ENCODE data around the gene AGXT2.

The AGXT2 gene

DNA sequence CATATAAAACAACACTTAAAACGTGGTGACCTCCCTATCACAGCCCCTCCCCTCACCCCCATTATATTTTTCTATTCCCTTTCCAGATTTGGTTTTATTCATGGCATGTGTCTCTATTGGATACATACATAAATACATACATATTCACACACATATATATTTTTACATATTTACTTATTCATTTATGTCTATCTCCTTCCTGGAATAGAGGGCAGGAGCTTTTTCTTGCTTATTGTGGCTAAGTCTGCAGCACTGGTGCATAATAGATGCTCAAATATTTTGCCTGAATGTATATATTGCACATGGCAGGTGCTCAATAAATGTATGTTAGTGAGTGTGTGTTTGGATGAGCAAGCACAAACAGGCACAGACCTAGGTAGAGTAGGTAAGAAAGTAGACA lies 2.5 kb downstream of the AGXT2 start:
- no peak for ATAC-seq
- TF ChIP-seq CSDC2 (CRISPR knock-in tag; IDR thresholded peaks at IDR 0.05) (no peak), ZC3H10 (CRISPR knock-in tag; IDR thresholded peaks at IDR 0.05) (no peak), ZFP30 (CRISPR knock-in tag; IDR thresholded peaks at IDR 0.05) (no peak), RARB (CRISPR knock-in tag; IDR thresholded peaks at IDR 0.05) (no peak), PPARA (CRISPR knock-in tag; IDR thresholded peaks at IDR 0.05; ENCODE audit: borderline replicate concordance) (no peak), OSR1 (CRISPR knock-in tag; IDR thresholded peaks at IDR 0.05) (no peak)
- TF ChIP-seq, protein P1, sequence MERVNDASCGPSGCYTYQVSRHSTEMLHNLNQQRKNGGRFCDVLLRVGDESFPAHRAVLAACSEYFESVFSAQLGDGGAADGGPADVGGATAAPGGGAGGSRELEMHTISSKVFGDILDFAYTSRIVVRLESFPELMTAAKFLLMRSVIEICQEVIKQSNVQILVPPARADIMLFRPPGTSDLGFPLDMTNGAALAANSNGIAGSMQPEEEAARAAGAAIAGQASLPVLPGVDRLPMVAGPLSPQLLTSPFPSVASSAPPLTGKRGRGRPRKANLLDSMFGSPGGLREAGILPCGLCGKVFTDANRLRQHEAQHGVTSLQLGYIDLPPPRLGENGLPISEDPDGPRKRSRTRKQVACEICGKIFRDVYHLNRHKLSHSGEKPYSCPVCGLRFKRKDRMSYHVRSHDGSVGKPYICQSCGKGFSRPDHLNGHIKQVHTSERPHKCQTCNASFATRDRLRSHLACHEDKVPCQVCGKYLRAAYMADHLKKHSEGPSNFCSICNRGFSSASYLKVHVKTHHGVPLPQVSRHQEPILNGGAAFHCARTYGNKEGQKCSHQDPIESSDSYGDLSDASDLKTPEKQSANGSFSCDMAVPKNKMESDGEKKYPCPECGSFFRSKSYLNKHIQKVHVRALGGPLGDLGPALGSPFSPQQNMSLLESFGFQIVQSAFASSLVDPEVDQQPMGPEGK (CRISPR knock-in tag; IDR thresholded peaks at IDR 0.05; ENCODE audit: borderline replicate concordance), result no peak
- TF ChIP-seq, protein P2, sequence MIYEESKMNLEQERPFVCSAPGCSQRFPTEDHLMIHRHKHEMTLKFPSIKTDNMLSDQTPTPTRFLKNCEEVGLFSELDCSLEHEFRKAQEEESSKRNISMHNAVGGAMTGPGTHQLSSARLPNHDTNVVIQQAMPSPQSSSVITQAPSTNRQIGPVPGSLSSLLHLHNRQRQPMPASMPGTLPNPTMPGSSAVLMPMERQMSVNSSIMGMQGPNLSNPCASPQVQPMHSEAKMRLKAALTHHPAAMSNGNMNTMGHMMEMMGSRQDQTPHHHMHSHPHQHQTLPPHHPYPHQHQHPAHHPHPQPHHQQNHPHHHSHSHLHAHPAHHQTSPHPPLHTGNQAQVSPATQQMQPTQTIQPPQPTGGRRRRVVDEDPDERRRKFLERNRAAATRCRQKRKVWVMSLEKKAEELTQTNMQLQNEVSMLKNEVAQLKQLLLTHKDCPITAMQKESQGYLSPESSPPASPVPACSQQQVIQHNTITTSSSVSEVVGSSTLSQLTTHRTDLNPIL (CRISPR knock-in tag; IDR thresholded peaks at IDR 0.05; ENCODE audit: low read depth), result no peak

DNA sequence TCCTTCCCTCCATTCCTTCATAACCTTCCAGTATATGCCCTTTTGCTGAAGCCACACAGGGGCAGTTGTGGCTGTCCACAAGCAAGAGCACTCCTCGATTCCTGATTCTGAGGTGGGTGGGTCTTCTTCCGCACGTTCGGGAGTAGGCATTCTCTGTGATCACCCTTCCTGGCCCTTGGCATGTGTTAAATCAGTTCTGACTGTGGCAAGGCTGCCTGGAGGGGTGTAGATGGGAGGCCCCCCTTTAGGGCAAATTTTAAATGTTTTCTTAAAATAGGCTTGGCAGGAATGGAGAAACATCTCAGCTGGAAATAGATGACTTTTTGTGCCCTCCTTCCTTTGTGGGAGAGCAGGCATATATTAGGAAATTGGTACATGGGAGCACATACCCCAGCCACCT lies 3.1 kb downstream of the AGXT2 start:
- TF ChIP-seq ISL1 (CRISPR knock-in tag; IDR thresholded peaks at IDR 0.05) (no peak), CSDC2 (CRISPR knock-in tag; IDR thresholded peaks at IDR 0.05) (no peak)
- TF ChIP-seq, protein P1 (CRISPR knock-in tag; IDR thresholded peaks at IDR 0.05; ENCODE audit: borderline replicate concordance), result no peak
- no peak for ATAC-seq

DNA sequence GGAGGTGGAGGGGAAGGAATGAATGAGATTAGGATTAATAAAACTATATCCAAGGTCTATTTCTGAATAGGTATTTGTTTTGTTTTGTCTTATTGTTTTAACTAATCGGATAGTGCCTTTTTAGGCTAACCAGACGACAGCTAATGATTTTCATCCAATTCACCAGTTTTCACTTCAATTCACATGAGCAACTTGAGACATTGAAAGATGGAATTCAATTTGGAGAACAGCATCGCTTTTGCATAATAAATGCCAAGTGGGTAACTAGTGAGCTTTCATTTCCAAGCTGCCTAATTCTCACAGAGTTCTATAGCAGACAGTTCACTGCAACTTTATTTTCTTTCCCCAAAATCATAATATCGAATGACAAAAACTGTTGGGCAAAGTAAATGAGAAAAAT lies 5.0 kb downstream of the AGXT2 start:
- no peak for ATAC-seq
- TF ChIP-seq TOX (CRISPR knock-in tag; IDR thresholded peaks at IDR 0.05; ENCODE audit: borderline replicate concordance) (no peak), ZFP3 (CRISPR knock-in tag; IDR thresholded peaks at IDR 0.05) (no peak), ARNTL (CRISPR knock-in tag; IDR thresholded peaks at IDR 0.05; ENCODE audit: borderline replicate concordance, low read depth) (no peak), ZFP30 (CRISPR knock-in tag; IDR thresholded peaks at IDR 0.05) (no peak), GLIS3 (CRISPR knock-in tag; IDR thresholded peaks at IDR 0.05) (no peak), ZNF8 (CRISPR knock-in tag; IDR thresholded peaks at IDR 0.05) (no peak)
- TF ChIP-seq, protein P3, sequence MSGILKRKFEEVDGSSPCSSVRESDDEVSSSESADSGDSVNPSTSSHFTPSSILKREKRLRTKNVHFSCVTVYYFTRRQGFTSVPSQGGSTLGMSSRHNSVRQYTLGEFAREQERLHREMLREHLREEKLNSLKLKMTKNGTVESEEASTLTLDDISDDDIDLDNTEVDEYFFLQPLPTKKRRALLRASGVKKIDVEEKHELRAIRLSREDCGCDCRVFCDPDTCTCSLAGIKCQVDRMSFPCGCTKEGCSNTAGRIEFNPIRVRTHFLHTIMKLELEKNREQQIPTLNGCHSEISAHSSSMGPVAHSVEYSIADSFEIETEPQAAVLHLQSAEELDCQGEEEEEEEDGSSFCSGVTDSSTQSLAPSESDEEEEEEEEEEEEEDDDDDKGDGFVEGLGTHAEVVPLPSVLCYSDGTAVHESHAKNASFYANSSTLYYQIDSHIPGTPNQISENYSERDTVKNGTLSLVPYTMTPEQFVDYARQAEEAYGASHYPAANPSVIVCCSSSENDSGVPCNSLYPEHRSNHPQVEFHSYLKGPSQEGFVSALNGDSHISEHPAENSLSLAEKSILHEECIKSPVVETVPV (CRISPR knock-in tag; IDR thresholded peaks at IDR 0.05), result no peak

DNA sequence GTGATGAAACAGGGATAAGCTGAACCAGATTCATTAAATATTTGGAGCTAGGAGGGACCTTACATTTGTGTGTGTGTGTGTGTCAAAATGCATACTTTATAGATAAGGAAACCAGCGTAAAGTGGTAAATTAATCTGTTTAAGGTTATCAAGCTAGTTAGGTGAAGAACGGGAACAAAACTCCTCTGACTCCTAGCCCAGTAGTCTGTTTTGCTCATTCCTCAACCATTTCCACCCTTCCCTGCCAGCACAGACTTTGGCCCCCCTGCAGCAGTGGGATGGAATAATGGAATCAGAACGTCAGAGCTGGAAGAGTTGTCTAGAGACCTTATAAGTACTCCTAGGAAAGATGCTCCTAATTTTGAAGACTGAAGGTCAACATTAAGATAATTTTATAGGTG lies 6.5 kb downstream of the AGXT2 start:
- ATAC-seq, result no peak
- TF ChIP-seq PPARA (CRISPR knock-in tag; IDR thresholded peaks at IDR 0.05; ENCODE audit: borderline replicate concordance) (no peak), ZC3H10 (CRISPR knock-in tag; IDR thresholded peaks at IDR 0.05) (no peak), ZFP3 (CRISPR knock-in tag; IDR thresholded peaks at IDR 0.05) (no peak)

DNA sequence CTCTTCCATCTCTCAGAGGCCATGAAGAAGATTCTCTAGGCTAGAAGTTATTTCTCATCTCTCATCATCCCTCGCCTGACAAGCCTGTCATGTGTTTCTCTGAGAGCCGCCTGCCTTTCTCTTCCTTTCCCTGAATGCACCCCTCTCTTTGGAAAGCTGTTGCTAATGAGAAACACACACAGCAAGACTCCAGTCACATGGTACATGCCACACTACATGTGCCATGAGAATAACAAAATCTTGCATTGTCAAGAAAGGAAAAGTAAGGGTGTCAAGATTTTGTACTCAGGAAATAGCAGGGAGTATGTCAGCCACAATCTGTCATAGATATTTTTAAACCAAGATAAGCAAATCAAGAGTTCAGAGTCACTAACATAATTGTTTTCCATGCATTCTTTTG lies 8.9 kb downstream of the AGXT2 start:
- no peak for ATAC-seq
- TF ChIP-seq SNAI2 (CRISPR knock-in tag; IDR thresholded peaks at IDR 0.05), result no peak
- TF ChIP-seq, protein P4, sequence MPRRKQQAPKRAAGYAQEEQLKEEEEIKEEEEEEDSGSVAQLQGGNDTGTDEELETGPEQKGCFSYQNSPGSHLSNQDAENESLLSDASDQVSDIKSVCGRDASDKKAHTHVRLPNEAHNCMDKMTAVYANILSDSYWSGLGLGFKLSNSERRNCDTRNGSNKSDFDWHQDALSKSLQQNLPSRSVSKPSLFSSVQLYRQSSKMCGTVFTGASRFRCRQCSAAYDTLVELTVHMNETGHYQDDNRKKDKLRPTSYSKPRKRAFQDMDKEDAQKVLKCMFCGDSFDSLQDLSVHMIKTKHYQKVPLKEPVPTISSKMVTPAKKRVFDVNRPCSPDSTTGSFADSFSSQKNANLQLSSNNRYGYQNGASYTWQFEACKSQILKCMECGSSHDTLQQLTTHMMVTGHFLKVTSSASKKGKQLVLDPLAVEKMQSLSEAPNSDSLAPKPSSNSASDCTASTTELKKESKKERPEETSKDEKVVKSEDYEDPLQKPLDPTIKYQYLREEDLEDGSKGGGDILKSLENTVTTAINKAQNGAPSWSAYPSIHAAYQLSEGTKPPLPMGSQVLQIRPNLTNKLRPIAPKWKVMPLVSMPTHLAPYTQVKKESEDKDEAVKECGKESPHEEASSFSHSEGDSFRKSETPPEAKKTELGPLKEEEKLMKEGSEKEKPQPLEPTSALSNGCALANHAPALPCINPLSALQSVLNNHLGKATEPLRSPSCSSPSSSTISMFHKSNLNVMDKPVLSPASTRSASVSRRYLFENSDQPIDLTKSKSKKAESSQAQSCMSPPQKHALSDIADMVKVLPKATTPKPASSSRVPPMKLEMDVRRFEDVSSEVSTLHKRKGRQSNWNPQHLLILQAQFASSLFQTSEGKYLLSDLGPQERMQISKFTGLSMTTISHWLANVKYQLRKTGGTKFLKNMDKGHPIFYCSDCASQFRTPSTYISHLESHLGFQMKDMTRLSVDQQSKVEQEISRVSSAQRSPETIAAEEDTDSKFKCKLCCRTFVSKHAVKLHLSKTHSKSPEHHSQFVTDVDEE (CRISPR knock-in tag; IDR thresholded peaks at IDR 0.05), result no peak
- no peak for TF ChIP-seq TOX (CRISPR knock-in tag; IDR thresholded peaks at IDR 0.05; ENCODE audit: borderline replicate concordance)
- no peak for TF ChIP-seq RARB (CRISPR knock-in tag; IDR thresholded peaks at IDR 0.05)
- TF ChIP-seq, protein P5, sequence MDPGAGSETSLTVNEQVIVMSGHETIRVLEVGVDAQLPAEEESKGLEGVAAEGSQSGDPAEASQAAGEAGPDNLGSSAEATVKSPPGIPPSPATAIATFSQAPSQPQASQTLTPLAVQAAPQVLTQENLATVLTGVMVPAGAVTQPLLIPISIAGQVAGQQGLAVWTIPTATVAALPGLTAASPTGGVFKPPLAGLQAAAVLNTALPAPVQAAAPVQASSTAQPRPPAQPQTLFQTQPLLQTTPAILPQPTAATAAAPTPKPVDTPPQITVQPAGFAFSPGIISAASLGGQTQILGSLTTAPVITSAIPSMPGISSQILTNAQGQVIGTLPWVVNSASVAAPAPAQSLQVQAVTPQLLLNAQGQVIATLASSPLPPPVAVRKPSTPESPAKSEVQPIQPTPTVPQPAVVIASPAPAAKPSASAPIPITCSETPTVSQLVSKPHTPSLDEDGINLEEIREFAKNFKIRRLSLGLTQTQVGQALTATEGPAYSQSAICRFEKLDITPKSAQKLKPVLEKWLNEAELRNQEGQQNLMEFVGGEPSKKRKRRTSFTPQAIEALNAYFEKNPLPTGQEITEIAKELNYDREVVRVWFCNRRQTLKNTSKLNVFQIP (CRISPR knock-in tag; IDR thresholded peaks at IDR 0.05; ENCODE audit: borderline replicate concordance, low read depth), result no peak
- no peak for TF ChIP-seq ZC3H10 (CRISPR knock-in tag; IDR thresholded peaks at IDR 0.05)
- no peak for TF ChIP-seq CSDC2 (CRISPR knock-in tag; IDR thresholded peaks at IDR 0.05)
- TF ChIP-seq OSR1 (CRISPR knock-in tag; IDR thresholded peaks at IDR 0.05), result no peak
- TF ChIP-seq, protein P3 (CRISPR knock-in tag; IDR thresholded peaks at IDR 0.05), result no peak
- TF ChIP-seq PPARA (CRISPR knock-in tag; IDR thresholded peaks at IDR 0.05; ENCODE audit: borderline replicate concordance), result no peak
- no peak for TF ChIP-seq GLIS3 (CRISPR knock-in tag; IDR thresholded peaks at IDR 0.05)
- no peak for TF ChIP-seq BACH2 (CRISPR knock-in tag; IDR thresholded peaks at IDR 0.05; ENCODE audit: borderline replicate concordance)
- TF ChIP-seq, protein P2 (CRISPR knock-in tag; IDR thresholded peaks at IDR 0.05; ENCODE audit: low read depth), result no peak
